Muscle layer of colon (tissue), 2 donors: ENCODE data around the gene GRID2.

Experiments used
- H3K27ac ChIP-seq: one replicate; pipeline ENCODE4 v1.7.0; 2013; ENCODE audit warnings: low read depth, mild to moderate bottlenecking, low read length, moderate library complexity
- H3K27me3 ChIP-seq, 2 donors: one replicate each; pipeline ENCODE4 v1.7.0; 2013; ENCODE audit warnings: low read length in 2 of 2, mild to moderate bottlenecking in 2 of 2; ENCODE audit not compliant: insufficient read depth in 2 of 2, control insufficient read depth in 1 of 2
- H3K36me3 ChIP-seq: one replicate; pipeline ENCODE4 v1.7.0; 2013; ENCODE audit warnings: mild to moderate bottlenecking, low read length; ENCODE audit not compliant: insufficient read depth
- H3K4me1 ChIP-seq: one replicate; pipeline ENCODE4 v1.7.0; 2013; ENCODE audit warnings: mild to moderate bottlenecking, low read length; ENCODE audit not compliant: insufficient read depth
- H3K4me3 ChIP-seq, 2 donors: one replicate each; pipeline ENCODE4 v1.7.0; 2013; ENCODE audit warnings: low read length in 2 of 2, low read depth in 1 of 2, mild to moderate bottlenecking in 1 of 2, moderate library complexity in 1 of 2
- H3K9ac ChIP-seq: one replicate; pipeline ENCODE4 v1.7.0; 2013; ENCODE audit warnings: low read length
- H3K9me3 ChIP-seq: one replicate; pipeline ENCODE4 v1.7.0; 2013; ENCODE audit warnings: mild to moderate bottlenecking, low read length
- donor health status: abdominal sarcoma.
- donor health status: Adenocarcinoma of cecum.

The GRID2 gene

DNA sequence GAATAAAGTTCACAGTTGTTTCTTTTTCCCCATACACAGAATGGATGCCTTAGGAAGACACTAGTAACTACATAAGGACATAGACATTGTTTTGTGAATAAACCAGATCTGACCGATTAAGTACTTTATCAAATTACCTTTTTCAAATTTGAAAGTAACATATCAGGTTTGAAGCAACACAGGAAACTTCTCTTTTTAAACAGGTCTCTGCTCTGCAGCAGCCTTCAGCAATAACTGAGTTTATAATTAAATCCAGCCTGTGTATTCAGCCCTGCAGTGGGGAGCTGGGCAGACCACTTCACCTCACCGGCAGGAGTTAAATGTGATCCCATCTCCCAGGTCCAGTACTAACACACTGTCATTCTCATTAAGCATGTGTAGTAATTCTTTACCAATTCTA is 1456.5 kb downstream of the GRID2 start:
- no peak overlapping the region for H3K27ac ChIP-seq
- no peaks in the 10 kb centered on the region for H3K9me3 ChIP-seq
- no peaks in the 10 kb centered on the region for H3K27me3 ChIP-seq
- no peaks in the 10 kb centered on the region for H3K36me3 ChIP-seq
- H3K4me3 ChIP-seq: no peak overlapping the region
- no peak overlapping the region for H3K9ac ChIP-seq
- H3K4me1 ChIP-seq: no peaks in the 10 kb centered on the region

DNA sequence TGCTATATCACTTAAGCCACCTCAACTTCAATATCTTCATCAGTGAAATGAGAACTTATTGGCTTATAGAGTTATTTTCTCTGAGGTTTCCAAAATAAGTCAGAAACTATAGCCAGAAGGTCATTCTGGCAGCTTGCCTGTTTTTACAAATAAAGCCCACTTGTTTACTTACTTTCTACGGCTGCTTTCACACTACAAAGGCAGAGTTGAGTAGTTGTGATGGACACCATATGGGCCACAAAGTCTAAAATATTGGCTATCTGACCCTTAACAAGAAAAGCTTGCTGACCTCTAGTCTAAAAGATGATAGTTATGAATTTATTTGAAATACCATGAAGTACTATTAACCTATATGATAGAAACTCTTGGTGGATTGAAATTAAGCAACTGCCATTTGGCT is 1457.5 kb downstream of the GRID2 start:
- H3K27ac ChIP-seq: no peak overlapping the region
- H3K9me3 ChIP-seq: no peaks in the 10 kb centered on the region
- no peak overlapping the region for H3K4me3 ChIP-seq
- no peaks in the 10 kb centered on the region for H3K36me3 ChIP-seq
- no peaks in the 10 kb centered on the region for H3K4me1 ChIP-seq
- H3K27me3 ChIP-seq: no peaks in the 10 kb centered on the region
- H3K9ac ChIP-seq: no peak overlapping the region

DNA sequence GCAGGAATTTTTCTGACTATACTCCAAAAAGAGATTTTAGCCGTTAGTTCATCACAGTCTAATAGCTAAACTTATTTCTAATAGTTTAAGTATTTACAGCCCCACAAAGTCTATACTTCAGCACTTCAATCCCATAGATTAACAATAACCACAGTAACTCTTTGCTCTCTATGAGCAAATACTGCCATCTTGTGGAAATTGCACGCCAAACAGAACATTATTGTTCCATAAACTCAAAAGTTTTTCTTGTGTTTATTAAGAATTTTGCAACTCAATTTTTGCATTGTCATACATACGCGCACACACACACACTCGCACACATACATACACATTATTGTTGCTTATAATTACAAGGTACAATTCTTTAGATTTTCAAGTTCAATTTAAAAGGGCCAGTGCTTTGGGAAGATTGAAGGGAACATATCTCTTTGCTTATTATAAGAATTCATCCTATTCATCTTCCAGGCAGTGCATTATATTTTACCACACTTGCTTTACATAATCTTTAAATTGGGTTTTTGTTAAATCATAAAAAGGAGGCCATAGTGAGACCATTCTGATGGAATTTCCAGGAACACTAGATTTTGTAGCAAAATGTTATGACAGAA is 1461.0 kb downstream of the GRID2 start:
- Histone ChIP-seq H3K4me1 (no peaks in the 10 kb centered on the region), H3K9me3 (no peaks in the 10 kb centered on the region), H3K9ac (no peak overlapping the region), H3K36me3 (no peaks in the 10 kb centered on the region), H3K27me3 (no peaks in the 10 kb centered on the region), H3K4me3 (no peak overlapping the region), H3K27ac (no peak overlapping the region)

DNA sequence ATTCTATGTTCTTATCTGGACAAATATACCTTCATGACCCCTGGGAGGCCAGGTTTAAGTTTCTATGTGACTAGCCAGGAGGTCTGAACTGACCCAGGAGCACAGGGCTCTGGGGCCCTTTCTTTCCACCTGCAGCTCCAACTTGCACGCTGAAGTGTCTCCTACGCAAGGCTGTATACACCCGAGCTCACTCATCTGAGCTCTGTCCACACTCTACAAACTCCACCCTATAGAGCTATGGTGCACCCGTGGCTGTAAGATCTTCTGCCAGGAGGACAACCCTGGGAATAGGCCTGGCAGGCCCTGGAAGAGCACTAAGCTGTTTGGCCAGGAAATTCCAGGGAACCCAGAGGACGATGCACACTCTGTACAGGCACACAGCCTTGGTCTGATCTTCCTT is 1464.2 kb downstream of the GRID2 start:
- no peaks in the 10 kb centered on the region for H3K4me1 ChIP-seq
- H3K9ac ChIP-seq: no peak overlapping the region
- no peaks in the 10 kb centered on the region for H3K27me3 ChIP-seq
- no peaks in the 10 kb centered on the region for H3K9me3 ChIP-seq
- H3K36me3 ChIP-seq: no peaks in the 10 kb centered on the region
- no peak overlapping the region for H3K27ac ChIP-seq
- no peak overlapping the region for H3K4me3 ChIP-seq

DNA sequence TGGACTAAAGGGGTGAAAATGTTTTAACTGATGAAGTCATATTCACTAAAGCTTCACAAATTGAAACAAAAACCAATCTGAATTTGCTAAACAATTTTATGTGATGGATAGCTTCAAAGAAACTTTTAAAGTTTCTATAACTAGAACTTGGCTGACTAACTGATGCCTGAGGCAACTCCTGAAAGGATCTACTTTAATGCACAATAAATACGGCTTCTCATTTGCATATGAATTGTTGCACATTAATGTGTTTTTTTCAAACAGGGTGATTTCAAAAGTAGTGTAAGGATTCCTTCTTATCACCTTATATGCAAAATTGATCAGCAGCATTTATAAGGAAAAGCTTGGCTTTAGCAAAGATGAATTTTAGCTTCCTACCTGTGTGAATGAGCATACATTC is 1466.4 kb downstream of the GRID2 start:
- no peaks in the 10 kb centered on the region for H3K9me3 ChIP-seq
- no peaks in the 10 kb centered on the region for H3K4me1 ChIP-seq
- no peaks in the 10 kb centered on the region for H3K27me3 ChIP-seq
- H3K36me3 ChIP-seq: no peaks in the 10 kb centered on the region
- H3K27ac ChIP-seq: no peak overlapping the region
- no peak overlapping the region for H3K9ac ChIP-seq
- H3K4me3 ChIP-seq: no peak overlapping the region

DNA sequence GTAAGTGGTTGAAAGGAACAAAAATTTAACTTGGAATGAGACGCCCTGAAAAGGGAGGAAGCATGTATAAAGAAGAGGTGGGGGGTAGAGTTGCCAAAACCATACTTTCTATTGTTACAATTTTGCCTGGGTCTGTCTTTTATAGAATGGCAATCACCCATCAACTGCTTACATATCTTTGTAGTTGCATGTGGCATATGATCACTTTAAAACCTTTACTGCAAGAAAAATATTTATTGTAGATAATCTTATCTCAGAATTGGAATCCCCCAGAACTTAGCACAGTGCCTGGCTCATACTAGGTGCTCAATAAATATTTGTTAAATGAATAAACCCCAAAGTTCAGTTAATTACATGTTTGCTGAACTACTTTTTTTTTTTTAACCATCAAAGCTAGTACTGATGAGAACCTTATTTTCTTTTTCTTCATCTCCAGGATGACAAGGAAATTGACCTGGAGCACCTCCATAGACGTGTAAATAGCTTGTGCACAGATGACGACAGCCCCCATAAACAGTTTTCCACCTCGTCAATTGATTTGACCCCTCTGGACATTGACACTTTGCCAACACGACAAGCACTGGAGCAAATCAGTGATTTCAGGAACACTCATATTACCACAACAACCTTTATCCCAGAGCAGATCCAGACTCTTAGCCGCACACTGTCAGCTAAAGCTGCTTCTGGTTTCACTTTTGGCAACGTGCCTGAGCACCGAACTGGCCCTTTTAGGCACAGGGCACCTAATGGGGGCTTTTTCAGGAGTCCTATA is 1468.1 kb downstream of the GRID2 start:
- no peak overlapping the region for H3K9ac ChIP-seq
- no peaks in the 10 kb centered on the region for H3K4me1 ChIP-seq
- H3K36me3 ChIP-seq: no peaks in the 10 kb centered on the region
- H3K9me3 ChIP-seq: no peaks in the 10 kb centered on the region
- H3K27ac ChIP-seq: no peak overlapping the region
- H3K27me3 ChIP-seq: no peaks in the 10 kb centered on the region
- no peak overlapping the region for H3K4me3 ChIP-seq

DNA sequence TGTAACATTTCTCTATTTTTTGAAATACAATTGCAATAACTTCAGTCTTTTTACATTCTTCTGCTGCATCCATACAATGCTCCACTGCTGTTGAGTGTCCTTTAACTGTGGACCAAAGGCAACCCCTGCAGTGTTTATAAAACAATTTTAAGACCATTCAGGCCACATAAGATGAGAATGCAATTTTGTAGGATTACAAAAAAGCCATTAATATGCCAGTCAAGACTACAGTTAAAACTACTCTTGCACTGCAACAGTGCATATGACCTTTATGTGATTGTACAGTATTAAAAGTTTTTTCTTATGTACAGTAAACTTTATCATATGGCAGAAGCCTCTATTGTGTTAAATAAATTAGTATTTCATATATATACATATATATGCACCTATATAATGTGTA is 1469.1 kb downstream of the GRID2 start:
- no peak overlapping the region for H3K9ac ChIP-seq
- no peaks in the 10 kb centered on the region for H3K27me3 ChIP-seq
- H3K9me3 ChIP-seq: no peaks in the 10 kb centered on the region
- no peak overlapping the region for H3K27ac ChIP-seq
- no peak overlapping the region for H3K4me3 ChIP-seq
- H3K4me1 ChIP-seq: no peaks in the 10 kb centered on the region
- no peaks in the 10 kb centered on the region for H3K36me3 ChIP-seq

DNA sequence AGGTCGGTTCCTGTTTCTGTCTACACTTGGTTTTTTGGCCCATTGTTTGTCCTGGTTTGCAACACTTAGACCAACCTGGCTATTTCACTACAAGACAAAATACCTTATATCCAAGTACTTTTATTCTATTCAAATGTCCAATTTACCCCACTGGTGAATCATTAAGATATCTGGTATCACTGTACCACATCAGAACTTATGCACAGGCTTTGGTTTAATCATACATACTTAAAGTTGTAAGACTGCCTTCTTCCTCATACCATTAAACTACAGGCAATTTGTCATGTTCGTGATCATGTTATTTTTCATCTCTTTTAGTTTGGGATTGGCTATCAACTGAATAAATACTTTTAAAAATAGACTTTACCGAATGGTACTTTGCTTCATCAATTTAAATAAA is 1471.8 kb downstream of the GRID2 start:
- no peaks in the 10 kb centered on the region for H3K36me3 ChIP-seq
- H3K4me3 ChIP-seq: no peak overlapping the region
- no peak overlapping the region for H3K27ac ChIP-seq
- H3K4me1 ChIP-seq: no peaks in the 10 kb centered on the region
- no peak overlapping the region for H3K9ac ChIP-seq
- no peaks in the 10 kb centered on the region for H3K27me3 ChIP-seq
- no peaks in the 10 kb centered on the region for H3K9me3 ChIP-seq

DNA sequence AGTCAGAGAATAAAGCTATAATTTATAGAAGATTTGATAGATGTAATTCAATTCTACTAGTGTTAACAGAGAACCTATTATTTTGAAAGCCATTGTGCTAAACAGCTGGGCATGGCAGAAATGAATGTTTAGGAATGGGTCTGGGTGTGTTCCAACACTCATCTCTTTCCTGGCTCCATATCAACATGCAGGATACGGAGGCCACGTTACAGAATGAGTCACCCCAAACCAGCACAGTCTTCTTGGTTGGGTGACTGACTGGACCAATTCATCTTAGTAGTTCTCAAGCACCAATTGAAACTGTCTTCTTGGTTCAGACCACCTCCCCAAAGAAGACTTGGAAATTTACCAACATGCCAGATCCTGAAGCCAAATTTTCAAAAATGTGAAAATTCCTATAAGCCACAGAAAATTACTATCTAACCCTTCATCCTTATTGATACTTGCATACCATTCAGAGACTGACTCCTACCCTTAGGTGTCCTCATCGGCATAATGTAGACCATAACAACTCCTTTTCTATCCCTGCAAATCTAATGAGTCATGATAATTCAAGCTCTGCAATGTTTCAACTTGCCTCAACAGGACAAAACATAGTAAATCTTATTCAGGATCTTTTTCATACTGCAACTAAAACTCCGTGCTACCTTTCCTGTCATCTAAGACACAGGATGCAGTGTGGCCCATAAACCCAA is 1472.8 kb downstream of the GRID2 start:
- H3K36me3 ChIP-seq: no peaks in the 10 kb centered on the region
- no peaks in the 10 kb centered on the region for H3K4me1 ChIP-seq
- H3K27ac ChIP-seq: no peak overlapping the region
- no peak overlapping the region for H3K4me3 ChIP-seq
- no peak overlapping the region for H3K9ac ChIP-seq
- H3K27me3 ChIP-seq: no peaks in the 10 kb centered on the region
- H3K9me3 ChIP-seq: no peaks in the 10 kb centered on the region

DNA sequence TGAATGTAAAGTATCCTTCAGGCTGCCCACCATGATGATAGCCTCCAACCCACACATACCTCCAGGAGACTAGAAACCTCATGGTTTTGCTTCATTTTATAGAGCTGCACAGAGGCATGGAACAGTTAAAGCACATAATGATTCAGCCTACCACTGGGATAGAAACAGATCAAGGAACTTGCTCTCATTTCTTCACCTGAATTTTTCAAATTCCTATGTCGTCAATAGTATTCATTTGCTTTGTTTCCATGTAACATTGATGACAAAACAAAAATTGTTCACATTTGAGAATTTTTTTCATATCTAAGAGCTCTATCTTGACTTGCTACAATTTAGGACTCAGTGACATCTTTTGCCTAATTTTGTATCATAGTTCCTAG is 1473.3 kb downstream of the GRID2 start:
- no peaks in the 10 kb centered on the region for H3K27me3 ChIP-seq
- H3K4me3 ChIP-seq: no peak overlapping the region
- no peaks in the 10 kb centered on the region for H3K9me3 ChIP-seq
- H3K9ac ChIP-seq: no peak overlapping the region
- H3K27ac ChIP-seq: no peak overlapping the region
- no peaks in the 10 kb centered on the region for H3K4me1 ChIP-seq
- H3K36me3 ChIP-seq: no peaks in the 10 kb centered on the region

DNA sequence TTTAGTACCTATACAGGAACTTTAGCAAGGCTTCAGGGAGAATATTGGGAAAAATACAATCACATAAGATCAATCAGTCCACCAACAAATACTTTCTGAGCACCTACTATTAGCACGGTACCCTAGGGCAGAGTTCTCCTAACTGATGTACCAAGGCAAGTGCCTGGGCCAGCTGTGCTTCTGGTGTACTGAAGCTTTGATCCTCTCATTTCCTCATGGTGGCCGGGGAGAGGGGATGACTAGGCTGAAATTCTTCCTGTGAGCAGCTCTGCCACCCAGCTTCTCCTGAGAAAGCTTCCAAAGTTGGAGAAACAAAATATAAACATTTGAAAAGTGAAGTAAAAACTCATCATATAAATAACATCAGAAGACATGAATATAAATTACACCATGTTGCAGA is 1475.5 kb downstream of the GRID2 start:
- H3K27me3 ChIP-seq: no peaks in the 10 kb centered on the region
- no peak overlapping the region for H3K27ac ChIP-seq
- H3K9me3 ChIP-seq: no peaks in the 10 kb centered on the region
- no peaks in the 10 kb centered on the region for H3K36me3 ChIP-seq
- no peak overlapping the region for H3K4me3 ChIP-seq
- no peak overlapping the region for H3K9ac ChIP-seq
- H3K4me1 ChIP-seq: no peaks in the 10 kb centered on the region
